ENCODE measurements around the gene GPC6.

- TF ChIP-seq CTCF (IDR thresholded peaks at IDR 0.05) (no peak), POLR2A (IDR thresholded peaks at IDR 0.05) (no peak)
Observed at GRCh38 chr13:94063096-94063495, 836.5 kb downstream of the GPC6 start.
